Measurements from ENCODE around the gene ADCY1. TPM values are rescaled to one million over a fixed set of nuclear protein-coding genes. Genes with fewer than 3 reads are reported as not detected.

Gene ADCY1
- total and polyA plus RNA-seq, 4 donors, result 0.33 to 20.1 (median 4.1) TPM

DNA sequence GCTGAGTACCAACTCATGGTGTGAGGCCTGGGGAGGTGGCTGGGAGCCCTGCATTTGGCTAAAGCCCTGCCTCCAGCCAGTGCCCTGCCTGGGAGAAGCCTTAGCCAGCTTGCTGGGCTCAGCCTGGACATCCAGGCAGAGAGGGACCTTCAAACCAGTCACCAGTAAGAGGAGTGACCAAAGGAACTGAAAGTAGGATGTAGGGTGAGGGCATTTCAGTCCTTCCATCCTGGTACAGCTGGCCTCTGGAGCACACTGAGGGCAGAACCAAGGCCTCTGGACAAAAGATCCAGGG lies 124.8 kb downstream of the ADCY1 start:
- Histone ChIP-seq H3K4me3 (ENCODE audit: low read depth in 1 of 3, low read length in 3 of 3) (no peak overlapping the region), H3K36me3 (ENCODE audit: control insufficient read depth in 4 of 4, insufficient read depth in 3 of 4, low read depth in 1 of 4, low read length in 3 of 4) (peaks cover 0 to 5% (median 4%) of the 10 kb centered on the region in 4 donors), H3K9me3 (ENCODE audit: control insufficient read depth in 4 of 4, low read length in 3 of 4) (no peaks in the 10 kb centered on the region), H3K4me1 (ENCODE audit: control insufficient read depth in 4 of 4, insufficient read depth in 4 of 4, low read length in 3 of 4) (peaks cover 31 to 88% (median 74%) of the 10 kb centered on the region in 4 donors), H3K9ac (ENCODE audit: low read depth in 1 of 2, low read length in 2 of 2) (peak overlapping the region in 1 of 2 donors; percentile 66), H3K27me3 (ENCODE audit: control insufficient read depth in 4 of 4, insufficient read depth in 4 of 4, low read length in 3 of 4) (no peaks in the 10 kb centered on the region), H3K27ac (ENCODE audit: low read depth in 1 of 2, low read length in 2 of 2) (peak overlapping the region; percentile 86 to 87)
- DNase-seq (ENCODE audit: low spot score), result peak; percentile 10
- no peak for TF ChIP-seq GABPA (IDR thresholded peaks at IDR 0.05 in 1 of 2, conservative IDR thresholded peaks at IDR 0.05 in 1 of 2)
- no peak for TF ChIP-seq HNF4A (conservative IDR thresholded peaks at IDR 0.05)
- TF ChIP-seq, protein P1, sequence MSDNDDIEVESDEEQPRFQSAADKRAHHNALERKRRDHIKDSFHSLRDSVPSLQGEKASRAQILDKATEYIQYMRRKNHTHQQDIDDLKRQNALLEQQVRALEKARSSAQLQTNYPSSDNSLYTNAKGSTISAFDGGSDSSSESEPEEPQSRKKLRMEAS (IDR thresholded peaks at IDR 0.05), result no peak
- peak; percentile 18 for TF ChIP-seq SP1 (IDR thresholded peaks at IDR 0.05)
- peak in 1 of 2 donors; percentile 31 for TF ChIP-seq RXRA (IDR thresholded peaks at IDR 0.05)
- no peak for TF ChIP-seq NR2F2 (IDR thresholded peaks at IDR 0.05)

DNA sequence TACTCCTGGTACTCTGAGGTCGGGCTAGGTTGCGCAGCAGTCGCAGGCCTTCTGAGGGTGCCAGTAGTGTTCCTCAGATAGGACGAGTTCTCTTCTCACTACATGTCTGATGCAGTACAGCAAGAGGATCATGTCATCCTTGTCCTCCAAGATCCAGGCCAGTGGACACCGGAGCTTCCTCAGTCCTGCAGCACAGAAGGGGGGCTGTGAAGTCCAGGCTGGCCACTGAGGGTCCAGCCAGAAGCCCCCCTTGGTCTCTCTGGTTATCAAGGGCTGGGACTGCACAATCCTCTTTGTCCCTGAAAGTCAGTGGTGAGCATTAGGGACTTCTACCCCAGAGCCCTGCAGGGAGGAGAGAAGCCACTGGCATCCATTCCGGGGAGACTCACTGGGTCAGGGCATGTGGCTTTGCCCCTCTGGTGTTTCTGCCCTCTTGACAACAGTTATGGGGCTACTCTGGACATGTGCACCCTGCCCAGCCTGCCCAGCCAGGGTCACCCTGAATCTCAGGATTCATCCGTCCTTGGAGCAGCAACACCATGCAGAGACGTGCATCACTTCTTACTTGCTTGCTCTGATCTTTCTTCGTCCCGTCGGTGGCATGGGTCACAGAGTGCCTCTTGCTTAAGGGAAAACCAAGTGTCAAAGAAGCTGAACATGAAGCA lies 125.7 kb downstream of the ADCY1 start:
- 62% methylated on average over 11 of the region's 11 CpGs for WGBS
- peak overlapping the region; percentile 36 to 67 for H3K9ac ChIP-seq (ENCODE audit: low read depth in 1 of 2, low read length in 2 of 2)
- H3K27ac ChIP-seq (ENCODE audit: low read depth in 1 of 2, low read length in 2 of 2), result peak overlapping the region; percentile 86 to 87
- H3K4me1 ChIP-seq (ENCODE audit: control insufficient read depth in 4 of 4, insufficient read depth in 4 of 4, low read length in 3 of 4), result peaks cover 31 to 82% (median 71%) of the 10 kb centered on the region in 4 donors
- H3K36me3 ChIP-seq (ENCODE audit: control insufficient read depth in 4 of 4, insufficient read depth in 3 of 4, low read depth in 1 of 4, low read length in 3 of 4), result peaks cover 0 to 12% (median 5%) of the 10 kb centered on the region in 4 donors
- no peak overlapping the region for H3K4me3 ChIP-seq (ENCODE audit: low read depth in 1 of 3, low read length in 3 of 3)
- TF ChIP-seq JUND (IDR thresholded peaks at IDR 0.05), result no peak
- TF ChIP-seq YY1 (IDR thresholded peaks at IDR 0.05), result no peak
- TF ChIP-seq RAD21 (IDR thresholded peaks at IDR 0.05), result no peak
- no peak for TF ChIP-seq RXRA (IDR thresholded peaks at IDR 0.05)
- no peak for TF ChIP-seq FOXA1 (IDR thresholded peaks at IDR 0.05)
- no peak for TF ChIP-seq HNF4G (IDR thresholded peaks at IDR 0.05)
- no peak for TF ChIP-seq FOXA2 (IDR thresholded peaks at IDR 0.05)
- no peak for TF ChIP-seq EGR1 (IDR thresholded peaks at IDR 0.05; ENCODE audit: low read depth in 2 of 2)
- TF ChIP-seq, protein P2, sequence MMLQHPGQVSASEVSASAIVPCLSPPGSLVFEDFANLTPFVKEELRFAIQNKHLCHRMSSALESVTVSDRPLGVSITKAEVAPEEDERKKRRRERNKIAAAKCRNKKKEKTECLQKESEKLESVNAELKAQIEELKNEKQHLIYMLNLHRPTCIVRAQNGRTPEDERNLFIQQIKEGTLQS (IDR thresholded peaks at IDR 0.05), result no peak
- TF ChIP-seq, protein P1 (IDR thresholded peaks at IDR 0.05), result no peak
- H3K27me3 ChIP-seq (ENCODE audit: control insufficient read depth in 4 of 4, insufficient read depth in 4 of 4, low read length in 3 of 4), result no peaks in the 10 kb centered on the region
- DNase-seq (ENCODE audit: low spot score), result no peak
- H3K9me3 ChIP-seq (ENCODE audit: control insufficient read depth in 4 of 4, low read length in 3 of 4), result no peaks in the 10 kb centered on the region

DNA sequence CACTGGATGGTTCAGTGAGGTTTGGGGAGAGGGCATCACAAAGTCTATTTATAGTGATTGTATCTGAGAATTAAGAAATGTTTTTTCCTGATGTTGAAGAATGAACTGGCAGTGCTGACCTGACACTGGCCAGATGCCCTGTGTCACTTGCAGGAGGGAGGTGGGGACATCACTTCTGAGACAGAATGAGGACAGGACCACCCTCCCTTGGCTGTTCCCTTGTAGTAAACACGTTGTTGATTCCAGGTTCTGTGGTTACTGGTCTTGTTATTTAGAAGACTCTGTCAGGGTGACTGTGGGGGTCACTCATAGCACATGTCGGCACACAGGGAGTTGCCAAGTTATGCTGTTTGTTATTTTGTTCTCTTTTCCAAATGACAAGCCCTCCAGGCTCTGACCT lies 126.4 kb downstream of the ADCY1 start:
- Histone ChIP-seq H3K4me3 (ENCODE audit: low read depth in 1 of 3, low read length in 3 of 3) (no peak overlapping the region), H3K27me3 (ENCODE audit: control insufficient read depth in 4 of 4, insufficient read depth in 4 of 4, low read length in 3 of 4) (no peaks in the 10 kb centered on the region), H3K27ac (ENCODE audit: low read depth in 1 of 2, low read length in 2 of 2) (peak overlapping the region; percentile 86 to 87), H3K36me3 (ENCODE audit: control insufficient read depth in 4 of 4, insufficient read depth in 3 of 4, low read depth in 1 of 4, low read length in 3 of 4) (peaks cover 0 to 13% (median 6%) of the 10 kb centered on the region in 4 donors), H3K9me3 (ENCODE audit: control insufficient read depth in 4 of 4, low read length in 3 of 4) (no peaks in the 10 kb centered on the region), H3K4me1 (ENCODE audit: control insufficient read depth in 4 of 4, insufficient read depth in 4 of 4, low read length in 3 of 4) (peaks cover 28 to 76% (median 67%) of the 10 kb centered on the region in 4 donors), H3K9ac (ENCODE audit: low read depth in 1 of 2, low read length in 2 of 2) (peak overlapping the region in 1 of 2 donors; percentile 93)
- no peak for DNase-seq (ENCODE audit: low spot score)
- WGBS, result 11% methylated on average over 2 of the region's 2 CpGs
- TF ChIP-seq RXRA (IDR thresholded peaks at IDR 0.05) (peak; percentile 72 to 85), GABPA (IDR thresholded peaks at IDR 0.05 in 1 of 2, conservative IDR thresholded peaks at IDR 0.05 in 1 of 2) (no peak), NR2F2 (IDR thresholded peaks at IDR 0.05) (peak; percentile 95), HNF4G (IDR thresholded peaks at IDR 0.05) (peak; percentile 6), FOXA2 (IDR thresholded peaks at IDR 0.05) (no peak), RAD21 (IDR thresholded peaks at IDR 0.05) (peak in 1 of 2 donors; percentile 35), YY1 (IDR thresholded peaks at IDR 0.05) (no peak), TAF1 (conservative IDR thresholded peaks at IDR 0.05) (no peak), SP1 (IDR thresholded peaks at IDR 0.05) (peak; percentile 88)
- TF ChIP-seq, protein P2 (IDR thresholded peaks at IDR 0.05), result no peak
- TF ChIP-seq, protein P3, sequence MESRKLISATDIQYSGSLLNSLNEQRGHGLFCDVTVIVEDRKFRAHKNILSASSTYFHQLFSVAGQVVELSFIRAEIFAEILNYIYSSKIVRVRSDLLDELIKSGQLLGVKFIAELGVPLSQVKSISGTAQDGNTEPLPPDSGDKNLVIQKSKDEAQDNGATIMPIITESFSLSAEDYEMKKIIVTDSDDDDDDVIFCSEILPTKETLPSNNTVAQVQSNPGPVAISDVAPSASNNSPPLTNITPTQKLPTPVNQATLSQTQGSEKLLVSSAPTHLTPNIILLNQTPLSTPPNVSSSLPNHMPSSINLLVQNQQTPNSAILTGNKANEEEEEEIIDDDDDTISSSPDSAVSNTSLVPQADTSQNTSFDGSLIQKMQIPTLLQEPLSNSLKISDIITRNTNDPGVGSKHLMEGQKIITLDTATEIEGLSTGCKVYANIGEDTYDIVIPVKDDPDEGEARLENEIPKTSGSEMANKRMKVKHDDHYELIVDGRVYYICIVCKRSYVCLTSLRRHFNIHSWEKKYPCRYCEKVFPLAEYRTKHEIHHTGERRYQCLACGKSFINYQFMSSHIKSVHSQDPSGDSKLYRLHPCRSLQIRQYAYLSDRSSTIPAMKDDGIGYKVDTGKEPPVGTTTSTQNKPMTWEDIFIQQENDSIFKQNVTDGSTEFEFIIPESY (IDR thresholded peaks at IDR 0.05), result no peak
- TF ChIP-seq, protein P1 (IDR thresholded peaks at IDR 0.05), result no peak
- TF ChIP-seq, protein P4, sequence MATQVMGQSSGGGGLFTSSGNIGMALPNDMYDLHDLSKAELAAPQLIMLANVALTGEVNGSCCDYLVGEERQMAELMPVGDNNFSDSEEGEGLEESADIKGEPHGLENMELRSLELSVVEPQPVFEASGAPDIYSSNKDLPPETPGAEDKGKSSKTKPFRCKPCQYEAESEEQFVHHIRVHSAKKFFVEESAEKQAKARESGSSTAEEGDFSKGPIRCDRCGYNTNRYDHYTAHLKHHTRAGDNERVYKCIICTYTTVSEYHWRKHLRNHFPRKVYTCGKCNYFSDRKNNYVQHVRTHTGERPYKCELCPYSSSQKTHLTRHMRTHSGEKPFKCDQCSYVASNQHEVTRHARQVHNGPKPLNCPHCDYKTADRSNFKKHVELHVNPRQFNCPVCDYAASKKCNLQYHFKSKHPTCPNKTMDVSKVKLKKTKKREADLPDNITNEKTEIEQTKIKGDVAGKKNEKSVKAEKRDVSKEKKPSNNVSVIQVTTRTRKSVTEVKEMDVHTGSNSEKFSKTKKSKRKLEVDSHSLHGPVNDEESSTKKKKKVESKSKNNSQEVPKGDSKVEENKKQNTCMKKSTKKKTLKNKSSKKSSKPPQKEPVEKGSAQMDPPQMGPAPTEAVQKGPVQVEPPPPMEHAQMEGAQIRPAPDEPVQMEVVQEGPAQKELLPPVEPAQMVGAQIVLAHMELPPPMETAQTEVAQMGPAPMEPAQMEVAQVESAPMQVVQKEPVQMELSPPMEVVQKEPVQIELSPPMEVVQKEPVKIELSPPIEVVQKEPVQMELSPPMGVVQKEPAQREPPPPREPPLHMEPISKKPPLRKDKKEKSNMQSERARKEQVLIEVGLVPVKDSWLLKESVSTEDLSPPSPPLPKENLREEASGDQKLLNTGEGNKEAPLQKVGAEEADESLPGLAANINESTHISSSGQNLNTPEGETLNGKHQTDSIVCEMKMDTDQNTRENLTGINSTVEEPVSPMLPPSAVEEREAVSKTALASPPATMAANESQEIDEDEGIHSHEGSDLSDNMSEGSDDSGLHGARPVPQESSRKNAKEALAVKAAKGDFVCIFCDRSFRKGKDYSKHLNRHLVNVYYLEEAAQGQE (IDR thresholded peaks at IDR 0.05), result no peak
- TF ChIP-seq, protein P5, sequence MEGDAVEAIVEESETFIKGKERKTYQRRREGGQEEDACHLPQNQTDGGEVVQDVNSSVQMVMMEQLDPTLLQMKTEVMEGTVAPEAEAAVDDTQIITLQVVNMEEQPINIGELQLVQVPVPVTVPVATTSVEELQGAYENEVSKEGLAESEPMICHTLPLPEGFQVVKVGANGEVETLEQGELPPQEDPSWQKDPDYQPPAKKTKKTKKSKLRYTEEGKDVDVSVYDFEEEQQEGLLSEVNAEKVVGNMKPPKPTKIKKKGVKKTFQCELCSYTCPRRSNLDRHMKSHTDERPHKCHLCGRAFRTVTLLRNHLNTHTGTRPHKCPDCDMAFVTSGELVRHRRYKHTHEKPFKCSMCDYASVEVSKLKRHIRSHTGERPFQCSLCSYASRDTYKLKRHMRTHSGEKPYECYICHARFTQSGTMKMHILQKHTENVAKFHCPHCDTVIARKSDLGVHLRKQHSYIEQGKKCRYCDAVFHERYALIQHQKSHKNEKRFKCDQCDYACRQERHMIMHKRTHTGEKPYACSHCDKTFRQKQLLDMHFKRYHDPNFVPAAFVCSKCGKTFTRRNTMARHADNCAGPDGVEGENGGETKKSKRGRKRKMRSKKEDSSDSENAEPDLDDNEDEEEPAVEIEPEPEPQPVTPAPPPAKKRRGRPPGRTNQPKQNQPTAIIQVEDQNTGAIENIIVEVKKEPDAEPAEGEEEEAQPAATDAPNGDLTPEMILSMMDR (IDR thresholded peaks at IDR 0.05; ENCODE audit: low read depth, low read length, missing input control), result no peak

All from liver (tissue), 9 donors.